Heart right ventricle (tissue), 16 donors: ENCODE measurements around the gene ACSF2. TPM values are rescaled to one million over a fixed set of nuclear protein-coding genes. Genes with fewer than 3 reads are reported as not detected.

Experiments
- ATAC-seq, 8 donors: fragments of 200-7000 bp; cut with Tn5 transposase; one replicate each; pipeline ENCODE4 v1.9.1; 2020; ENCODE audit warnings: mild to moderate bottlenecking in 8 of 8, moderate library complexity in 8 of 8, moderate number of reproducible peaks in 1 of 8
- DNase-seq, 2 donors: peaks; one replicate each; pipeline ENCODE4 v3.0.0-alpha.2; 2020
- H3K27ac ChIP-seq, 10 donors: fragments of 200-600 bp; sonication (generic) in 2 of 10; one replicate each; pipeline versions ENCODE4 v1.5.0 to v1.8.0; 2020 to 2022; ENCODE audit warnings: mild to moderate bottlenecking in 3 of 10
- H3K27me3 ChIP-seq, 7 donors: fragments of 200-600 bp; one replicate each; pipeline ENCODE4 v1.8.0; 2021 to 2022; ENCODE audit warnings: mild to moderate bottlenecking in 2 of 7
- H3K36me3 ChIP-seq, 9 donors: fragments of 200-600 bp; sonication (generic) in 1 of 9; one replicate each; pipeline versions ENCODE4 v1.5.0 to v1.8.0; 2020 to 2022; ENCODE audit warnings: mild to moderate bottlenecking in 2 of 9
- H3K4me1 ChIP-seq, 9 donors: fragments of 200-600 bp; sonication (generic) in 1 of 9; one replicate each; pipeline versions ENCODE4 v1.5.0 to v1.8.0; 2020 to 2022; ENCODE audit warnings: mild to moderate bottlenecking in 4 of 9
- H3K4me3 ChIP-seq, 10 donors: fragments of 200-600 bp; sonication (generic) in 2 of 10; one replicate each; pipeline versions ENCODE4 v1.5.0 to v1.8.0; 2020 to 2022; ENCODE audit warnings: mild to moderate bottlenecking in 7 of 10, moderate library complexity in 2 of 10
- H3K9me3 ChIP-seq, 11 donors: fragments of 200-600 bp in 10 of 11; sonication (generic) in 2 of 11; one replicate each; pipeline versions ENCODE4 v1.5.0 to v1.8.0; 2013 to 2022; ENCODE audit warnings: mild to moderate bottlenecking in 2 of 11, control low read depth in 1 of 11, moderate library complexity in 1 of 11
- WGBS, 2 donors: extraction: QIAGEN DNeasy Blood & Tissue Kit; methylation state at CpG; one replicate each; pipeline ENCODE4 v1.1.7; 2013; ENCODE audit warnings: inconsistent platforms in 1 of 2; 5-methylcytosine and 5-hydroxymethylcytosine counted together
- intact Hi-C, 10 donors: fragments of 100-400 bp; cut with DNase I; formaldehyde crosslinking; loops; one replicate each; pipeline versions ENCODE4 v1.11.1 to v1.14.2; 2022
- polyA plus RNA-seq, 2 donors: library from polyadenylated mRNA; stranded (reverse); fragments of 200-250 nt; gene quantifications; one replicate each; pipeline ENCODE4 v1.2.3, GENCODE V29; 2013
- total RNA-seq, 10 donors: library from RNA; stranded (reverse); fragmentation: NEBNext Ultra II Directional in 3 of 10; extraction: Animal tissue kit (Norgen Biotek cat#: 25700) in 3 of 10; gene quantifications; one replicate each; pipeline versions ENCODE4 v1.2.1 to v1.2.4, GENCODE V29; 2021 to 2023
- TF ChIP-seq, protein P1 (sequence below), 9 donors: fragments of 200-600 bp; sonication (generic) in 2 of 9; IDR thresholded peaks; one replicate each; pipeline versions ENCODE4 v1.5.0 to v1.8.0; 2021 to 2022; ENCODE audit warnings: antibody characterized with exemption in 9 of 9, mild to moderate bottlenecking in 5 of 9, moderate library complexity in 1 of 9
- donor health status: Arrhythmogenic right ventricular cardiomyopathy.
- donor health status: ischemic (EF 13 %, LVEDD 7.1; RV severe dilation, severe dysfunction).
- donor health status: healthy with polysubstance abuse.
- donor health status: DM: no; HTN: yes; CAD: no.
- donor health status: DM: no; HTN: no; CAD: no.
- donor health status: ischemic (EF 25% LVEDD 6.9; RV normal size, moderate dysfunction).
- donor health status: ischemic (EF 25% LVEDD 5.7; RV mildly dilated, moderate dysfunction).
- donor health status: healthy.
- donor health status: DM: yes; HTN: yes; CAD: no.
- donor health status: Ischemic cardiomyopathy.
- donor health status: ischemic (EF 35%, LVEDD 5.7; RV mildly dilated, moderate dysfunction).
- donor health status: nonischemic (EF 11% LVEDD 7.7; RV severe dilation, severe dysfunction).
- donor health status: DM: yes; HTN: yes; CAD: no.
- donor health status: PGD.
- donor health status: ischemic (EF 29% LVEDD 5.4; RV normal size, mild dysfunction).
- donor health status: nonischemic (EF 23%, LVEDD 6.1; RV moderate dilation, normal function).

Gene ACSF2
- total and polyA plus RNA-seq, 12 donors = 7.9 to 45.0 (median 19.7) TPM

GRCh38 chr17:50451943-50452629 lies 26.1 kb downstream of the ACSF2 start:
- no peaks in the 10 kb centered on the region for H3K27me3 ChIP-seq
- H3K9me3 ChIP-seq = no peaks in the 10 kb centered on the region
- no peak overlapping the region for H3K27ac ChIP-seq
- intact Hi-C loops = no loop called here
- DNase-seq (no peak), ATAC-seq (no peak)
- WGBS, 2 donors = 79 to 86% methylated on average over 7 of the region's 7 CpGs
- H3K4me1 ChIP-seq = peaks cover 0 to 16% (median 0%) of the 10 kb centered on the region in 9 donors
- TF ChIP-seq, protein P1, sequence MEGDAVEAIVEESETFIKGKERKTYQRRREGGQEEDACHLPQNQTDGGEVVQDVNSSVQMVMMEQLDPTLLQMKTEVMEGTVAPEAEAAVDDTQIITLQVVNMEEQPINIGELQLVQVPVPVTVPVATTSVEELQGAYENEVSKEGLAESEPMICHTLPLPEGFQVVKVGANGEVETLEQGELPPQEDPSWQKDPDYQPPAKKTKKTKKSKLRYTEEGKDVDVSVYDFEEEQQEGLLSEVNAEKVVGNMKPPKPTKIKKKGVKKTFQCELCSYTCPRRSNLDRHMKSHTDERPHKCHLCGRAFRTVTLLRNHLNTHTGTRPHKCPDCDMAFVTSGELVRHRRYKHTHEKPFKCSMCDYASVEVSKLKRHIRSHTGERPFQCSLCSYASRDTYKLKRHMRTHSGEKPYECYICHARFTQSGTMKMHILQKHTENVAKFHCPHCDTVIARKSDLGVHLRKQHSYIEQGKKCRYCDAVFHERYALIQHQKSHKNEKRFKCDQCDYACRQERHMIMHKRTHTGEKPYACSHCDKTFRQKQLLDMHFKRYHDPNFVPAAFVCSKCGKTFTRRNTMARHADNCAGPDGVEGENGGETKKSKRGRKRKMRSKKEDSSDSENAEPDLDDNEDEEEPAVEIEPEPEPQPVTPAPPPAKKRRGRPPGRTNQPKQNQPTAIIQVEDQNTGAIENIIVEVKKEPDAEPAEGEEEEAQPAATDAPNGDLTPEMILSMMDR (IDR thresholded peaks at IDR 0.05) = no peak
- H3K36me3 ChIP-seq = peaks cover 0 to 3% (median 0%) of the 10 kb centered on the region in 9 donors
- H3K4me3 ChIP-seq = no peak overlapping the region

DNA sequence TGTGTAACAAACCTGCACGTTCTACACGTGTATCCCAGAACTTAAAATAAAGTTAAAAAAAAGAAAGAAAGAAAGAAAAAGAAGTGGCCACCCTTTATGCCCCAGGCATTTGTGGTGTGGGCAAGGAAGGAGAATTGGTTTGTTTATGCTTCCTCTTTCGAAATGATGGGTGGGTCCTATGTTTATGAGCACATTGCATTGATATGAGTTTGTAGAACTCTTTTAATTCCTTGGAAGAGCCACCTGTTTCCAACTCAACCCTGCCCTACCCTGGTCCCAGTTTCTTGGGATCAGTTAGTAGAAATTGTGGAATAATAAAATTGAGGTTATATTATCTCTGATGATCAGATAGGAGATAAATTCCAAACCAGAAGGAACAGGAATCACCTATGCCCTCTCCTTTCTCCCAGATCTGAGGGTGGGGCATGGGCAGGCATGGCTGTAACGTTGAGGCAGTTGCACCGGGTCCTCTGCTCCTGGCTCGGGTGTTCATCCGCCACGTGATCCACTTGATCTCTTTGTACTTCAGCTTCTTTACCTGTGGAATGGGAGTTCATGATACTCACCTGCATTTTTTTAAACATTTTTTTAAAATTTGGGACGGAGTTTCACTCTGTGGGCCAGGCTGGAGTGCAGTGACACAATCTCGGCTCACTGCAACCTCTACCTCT lies 26.7 kb downstream of the ACSF2 start:
- Histone ChIP-seq H3K36me3 (peaks cover 0 to 3% (median 0%) of the 10 kb centered on the region in 9 donors), H3K27me3 (no peaks in the 10 kb centered on the region), H3K9me3 (no peaks in the 10 kb centered on the region), H3K4me1 (peaks cover 0 to 16% (median 0%) of the 10 kb centered on the region in 9 donors), H3K27ac (no peak overlapping the region), H3K4me3 (no peak overlapping the region)
- 86 to 91% methylated on average over 10 of the region's 10 CpGs for WGBS, 2 donors
- ATAC-seq (no peak), DNase-seq (no peak)
- intact Hi-C loops = no loop called here
- TF ChIP-seq, protein P1 (IDR thresholded peaks at IDR 0.05) = no peak

GRCh38 chr17:50453901-50454300 lies 27.9 kb downstream of the ACSF2 start:
- Histone ChIP-seq H3K27me3 (no peaks in the 10 kb centered on the region), H3K4me1 (peaks cover 0 to 11% (median 0%) of the 10 kb centered on the region in 9 donors), H3K36me3 (peaks cover 0 to 3% (median 0%) of the 10 kb centered on the region in 9 donors), H3K9me3 (no peaks in the 10 kb centered on the region), H3K4me3 (no peak overlapping the region), H3K27ac (no peak overlapping the region)
- DNase-seq (no peak), ATAC-seq (no peak)
- WGBS, 2 donors = 85 to 92% methylated on average over 3 of the region's 3 CpGs
- intact Hi-C loops = no loop called here
- TF ChIP-seq, protein P1 (IDR thresholded peaks at IDR 0.05) = no peak

- Histone ChIP-seq H3K27me3 (no peaks in the 10 kb centered on the region), H3K4me1 (peaks cover 0 to 5% (median 0%) of the 10 kb centered on the region in 9 donors), H3K9me3 (no peaks in the 10 kb centered on the region), H3K4me3 (no peak overlapping the region), H3K36me3 (peaks cover 0 to 3% (median 0%) of the 10 kb centered on the region in 9 donors), H3K27ac (no peak overlapping the region)
- intact Hi-C loops = no loop called here
- no peak for ATAC-seq
- WGBS, 2 donors = 96 to 99% methylated on average over 4 of the region's 4 CpGs
- DNase-seq = no peak
- TF ChIP-seq, protein P1 (IDR thresholded peaks at IDR 0.05) = no peak
Observed at GRCh38 chr17:50457621-50458020, 31.6 kb downstream of the ACSF2 start.
